Stimulated activated CD8-positive, alpha-beta memory T cell treated with anti-CD3 and anti-CD28 coated beads, Interleukin-15, amount 100 ng/mL, for 4 hours (primary cell): ENCODE measurements around the gene SYNJ2.

Experiments
- DNase-seq, 2 donors: peaks; one replicate each; pipeline ENCODE4 v3.0.0-alpha.2; 2020; ENCODE audit warnings: low read depth in 2 of 2

The SYNJ2 gene

DNA sequence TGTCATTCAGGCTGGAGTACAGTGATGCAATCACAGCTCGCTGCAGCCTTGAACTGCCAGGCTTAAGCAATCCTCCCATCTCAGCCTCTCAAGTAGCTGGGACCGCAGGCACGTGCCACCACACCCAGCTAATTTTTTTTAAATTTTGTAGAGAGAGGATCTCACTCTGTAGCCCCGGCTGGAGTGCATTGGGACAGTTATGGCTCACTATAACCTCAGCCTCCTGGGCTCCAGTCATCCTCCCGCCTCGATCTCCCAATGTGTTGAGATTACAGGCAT lies 99.9 kb downstream of the SYNJ2 start:
- no peak for DNase-seq

DNA sequence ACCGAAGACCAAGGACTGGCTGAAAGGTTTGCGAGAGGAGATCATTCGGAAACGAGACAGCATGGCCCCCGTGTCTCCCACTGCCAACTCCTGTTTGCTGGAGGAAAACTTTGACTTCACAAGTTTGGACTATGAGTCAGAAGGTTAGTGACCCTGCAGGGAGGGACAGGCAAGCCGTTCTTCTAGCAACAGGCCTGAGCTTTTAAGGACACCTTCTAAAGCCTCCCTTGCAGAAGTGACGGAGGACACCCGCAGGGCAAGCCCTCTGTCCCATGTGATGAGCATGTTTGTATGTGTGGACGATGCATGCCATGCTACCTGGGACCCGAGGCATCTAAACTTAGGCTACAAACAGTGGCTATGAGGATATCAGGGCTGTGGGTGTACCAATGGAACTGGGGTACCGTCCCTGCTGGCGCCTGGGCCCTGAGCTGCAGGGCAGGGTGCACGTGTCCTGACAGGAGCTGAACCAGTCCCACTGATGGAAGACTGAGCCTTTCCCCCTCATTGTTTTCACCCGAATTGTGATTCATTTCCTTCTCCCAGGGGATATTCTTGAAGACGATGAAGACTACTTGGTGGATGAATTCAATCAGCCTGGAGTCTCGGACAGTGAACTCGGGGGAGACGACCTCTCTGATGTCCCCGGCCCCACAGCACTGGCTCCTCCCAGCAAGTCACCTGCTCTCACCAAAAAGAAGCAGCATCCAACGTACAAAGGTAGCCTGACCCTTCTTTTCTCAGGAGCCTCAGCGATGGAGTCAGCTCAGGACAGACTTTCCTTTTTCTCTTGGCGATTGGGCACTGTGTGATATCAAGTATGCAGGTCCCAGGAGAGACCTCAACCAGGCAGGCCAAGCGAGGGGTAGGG lies 102.0 kb downstream of the SYNJ2 start:
- no peak for DNase-seq

DNA sequence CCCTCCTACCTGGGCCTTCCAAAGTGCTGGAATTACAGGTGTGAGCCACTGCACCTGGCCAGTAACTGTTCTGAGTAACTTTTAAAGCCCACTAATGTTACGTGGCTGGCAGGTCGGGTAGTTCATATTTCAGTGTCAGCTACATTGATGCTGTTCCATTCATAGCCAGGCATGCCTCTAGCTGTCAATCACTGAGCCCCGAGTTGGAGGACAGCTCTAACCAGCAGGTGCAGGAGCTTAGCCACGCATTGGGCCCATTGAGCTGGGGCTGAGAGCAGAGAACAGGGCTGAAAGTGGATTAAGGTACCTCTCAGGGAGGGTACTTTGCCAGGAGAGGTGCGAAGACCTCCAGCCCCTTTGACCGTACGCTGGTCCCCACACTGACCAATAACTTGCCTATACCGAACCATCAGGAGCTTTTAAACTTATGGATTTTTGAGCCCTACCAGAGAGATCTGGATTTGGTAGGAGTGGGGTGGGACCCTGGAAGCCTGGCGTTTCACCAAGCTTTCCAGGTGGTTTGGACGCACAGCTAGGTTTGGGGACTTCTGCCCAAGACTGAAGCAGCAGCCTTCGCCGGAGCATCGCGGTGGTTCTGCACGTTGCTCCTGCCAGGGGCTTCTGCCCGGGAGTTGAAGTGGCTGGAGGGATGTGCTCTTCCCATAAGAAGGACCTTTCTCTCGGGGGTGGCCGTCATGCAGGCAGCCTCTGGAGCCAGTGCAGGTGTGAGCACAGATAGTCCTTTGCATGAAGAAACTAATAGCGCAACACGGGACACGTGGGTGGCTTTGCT lies 103.8 kb downstream of the SYNJ2 start:
- DNase-seq = no peak

DNA sequence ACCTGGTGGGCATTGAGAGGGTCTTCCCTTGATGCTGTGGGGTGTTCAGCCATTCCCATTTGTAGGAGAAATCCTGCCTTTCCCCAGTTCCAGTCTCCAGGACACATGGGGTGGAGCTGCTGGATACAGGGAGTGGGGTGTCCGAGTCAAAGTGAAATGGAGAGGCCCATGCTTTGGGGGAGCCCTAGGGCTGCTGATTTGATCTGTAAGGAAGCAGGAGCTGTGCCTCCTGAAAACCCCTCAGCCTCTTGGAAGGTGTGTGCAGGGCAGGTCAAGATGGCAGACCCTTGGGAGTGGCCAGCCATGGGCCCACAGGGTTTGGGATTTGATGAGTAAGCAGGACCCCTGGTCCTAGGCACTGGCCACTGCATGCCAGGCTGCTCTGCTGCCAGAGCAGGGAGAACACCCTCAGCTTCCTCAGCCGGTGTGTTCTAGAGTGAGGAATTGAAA lies 104.4 kb downstream of the SYNJ2 start:
- DNase-seq = no peak

DNA sequence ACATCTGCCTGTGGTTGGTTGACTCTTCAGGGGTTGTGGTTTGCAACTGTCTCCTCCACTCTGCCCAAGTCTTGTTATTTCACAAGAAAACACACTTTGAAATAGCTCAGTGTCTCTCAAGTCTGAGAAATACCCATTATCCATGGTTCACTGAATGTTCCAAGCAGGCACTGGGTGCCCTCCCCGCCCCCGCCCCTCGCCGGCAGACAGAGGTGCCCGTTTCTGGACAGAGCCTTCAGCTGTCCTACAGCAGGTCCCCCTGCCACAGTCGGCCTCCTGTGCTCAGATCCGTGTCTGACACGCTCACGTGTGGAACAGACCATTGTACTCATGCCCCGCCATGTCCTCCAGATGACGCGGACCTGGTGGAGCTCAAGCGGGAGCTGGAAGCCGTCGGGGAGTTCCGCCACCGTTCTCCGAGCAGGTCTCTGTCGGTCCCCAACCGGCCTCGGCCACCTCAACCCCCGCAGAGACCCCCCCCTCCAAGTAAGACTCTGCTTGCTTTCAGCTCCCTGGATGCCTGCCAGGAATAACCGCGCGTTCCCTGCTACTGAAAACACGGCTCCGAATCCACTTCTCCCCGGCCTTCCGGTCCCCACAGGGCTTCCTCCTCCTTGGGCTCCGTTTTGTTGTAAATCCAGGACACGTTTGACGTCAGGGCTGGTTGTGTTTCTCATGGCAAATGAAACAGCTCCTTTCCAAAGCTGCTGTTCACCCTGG lies 105.0 kb downstream of the SYNJ2 start:
- no peak for DNase-seq

DNA sequence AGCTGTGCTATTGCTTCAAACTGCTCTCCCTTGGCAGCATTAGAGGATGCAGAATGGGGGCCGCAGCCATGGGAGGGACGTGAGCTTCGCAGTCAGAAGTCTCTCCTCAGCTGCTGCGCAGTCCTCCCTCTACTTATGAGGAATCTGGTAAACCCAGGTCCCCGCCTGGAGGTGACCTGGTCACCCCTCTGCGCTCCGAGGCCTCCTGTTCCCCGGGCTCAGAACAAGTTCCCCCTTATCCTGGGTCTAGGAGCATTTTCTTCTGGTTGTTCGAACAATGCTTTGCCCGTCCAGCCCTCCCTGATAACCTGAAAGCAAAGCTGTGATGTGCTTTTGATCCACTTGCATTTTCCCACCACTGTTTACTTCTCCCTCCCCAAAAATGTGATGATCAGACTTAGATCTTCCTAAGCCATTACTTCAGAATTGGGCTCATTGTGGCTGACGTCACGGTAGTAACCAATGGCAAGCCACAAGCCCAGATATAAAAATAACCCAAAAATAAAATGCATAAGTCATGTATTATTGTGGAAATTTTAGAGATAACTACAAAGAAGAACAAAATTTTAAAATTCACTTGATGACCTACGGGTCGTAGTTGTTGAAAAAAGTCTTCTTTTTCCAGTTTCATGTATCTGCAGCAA lies 105.7 kb downstream of the SYNJ2 start:
- DNase-seq = no peak

DNA sequence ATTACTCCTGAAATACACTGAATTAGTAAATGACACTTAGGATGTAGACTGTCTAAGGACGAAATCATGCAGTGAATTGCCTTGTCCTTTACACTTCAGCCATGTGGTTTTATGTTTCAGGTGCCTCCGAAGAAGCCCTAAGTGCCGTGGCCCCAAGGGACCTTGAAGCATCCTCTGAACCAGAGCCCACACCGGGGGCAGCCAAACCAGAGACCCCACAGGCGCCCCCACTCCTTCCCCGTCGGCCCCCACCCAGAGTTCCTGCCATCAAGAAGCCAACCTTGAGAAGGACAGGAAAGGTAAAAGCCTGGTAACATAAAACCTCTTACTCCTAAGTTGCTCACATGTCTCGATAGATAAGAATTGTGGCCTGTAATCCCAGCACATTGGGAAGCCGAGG lies 111.1 kb downstream of the SYNJ2 start:
- no peak for DNase-seq

DNA sequence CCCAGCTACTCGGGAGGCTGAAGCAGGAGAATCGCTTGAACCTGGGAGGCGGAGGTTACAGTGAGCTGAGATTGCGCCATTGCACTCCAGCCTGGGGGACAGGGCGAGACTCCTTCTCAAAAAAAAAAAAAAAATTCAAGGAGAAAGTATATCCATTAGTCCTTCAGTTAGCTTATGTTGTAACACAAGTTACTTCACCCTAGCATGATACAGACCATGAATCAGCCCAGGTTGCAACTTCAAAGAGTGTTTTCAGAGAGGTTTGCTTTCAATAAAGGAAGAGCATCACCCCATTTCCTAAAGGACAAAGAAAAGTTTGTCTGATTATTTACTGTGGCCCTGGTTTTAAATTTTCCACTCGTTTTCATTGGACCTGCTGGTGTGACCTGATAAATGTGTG lies 113.4 kb downstream of the SYNJ2 start:
- DNase-seq = no peak

DNA sequence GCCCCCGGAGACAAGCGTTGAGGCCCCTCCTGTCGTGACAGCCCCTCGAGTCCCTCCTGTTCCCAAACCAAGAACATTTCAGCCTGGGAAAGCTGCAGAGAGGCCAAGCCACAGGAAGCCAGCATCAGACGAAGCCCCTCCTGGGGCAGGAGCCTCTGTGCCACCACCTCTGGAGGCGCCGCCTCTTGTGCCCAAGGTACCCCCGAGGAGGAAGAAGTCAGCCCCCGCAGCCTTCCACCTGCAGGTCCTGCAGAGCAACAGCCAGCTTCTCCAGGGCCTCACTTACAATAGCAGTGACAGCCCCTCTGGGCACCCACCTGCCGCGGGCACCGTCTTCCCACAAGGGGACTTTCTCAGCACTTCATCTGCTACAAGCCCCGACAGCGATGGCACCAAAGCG lies 114.0 kb downstream of the SYNJ2 start:
- no peak for DNase-seq

DNA sequence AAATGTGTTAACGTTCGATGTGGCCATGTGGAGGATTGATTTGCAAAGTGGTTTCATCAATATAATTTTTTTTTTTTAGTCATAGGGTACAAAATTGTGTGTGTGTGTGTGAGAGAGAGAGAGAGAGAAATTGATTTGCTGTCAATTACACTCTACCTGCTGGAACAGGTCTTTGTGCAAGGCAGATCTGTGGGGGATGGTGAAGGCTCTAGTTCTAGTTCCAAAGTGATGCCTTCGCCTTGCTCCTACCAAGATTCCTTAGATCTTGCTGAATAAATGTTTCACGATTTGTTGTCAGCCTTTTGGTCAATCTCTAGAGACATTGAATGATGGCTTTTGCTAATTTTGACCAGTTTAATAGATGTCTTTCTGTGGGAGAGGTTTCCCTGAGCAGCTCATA lies 121.6 kb downstream of the SYNJ2 start:
- DNase-seq = no peak

DNA sequence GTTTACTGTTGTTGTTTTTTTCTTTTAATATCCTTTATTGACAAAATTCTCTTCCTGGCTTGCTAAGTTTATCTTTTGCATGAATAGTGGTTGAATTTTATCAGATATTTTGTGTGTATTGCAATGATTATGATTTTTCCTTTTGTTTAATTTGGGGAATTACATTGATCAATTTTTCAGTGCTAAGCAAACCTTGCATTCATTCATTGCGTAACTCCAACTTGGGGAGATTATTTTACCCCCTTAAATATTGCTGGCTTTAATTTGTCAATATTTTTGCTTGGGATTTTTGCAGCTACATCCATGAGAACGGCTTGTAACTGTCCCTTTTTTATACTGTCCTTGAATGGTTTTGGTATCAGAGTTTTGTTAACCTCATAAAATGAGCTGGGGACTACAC lies 123.0 kb downstream of the SYNJ2 start:
- DNase-seq = no peak

DNA sequence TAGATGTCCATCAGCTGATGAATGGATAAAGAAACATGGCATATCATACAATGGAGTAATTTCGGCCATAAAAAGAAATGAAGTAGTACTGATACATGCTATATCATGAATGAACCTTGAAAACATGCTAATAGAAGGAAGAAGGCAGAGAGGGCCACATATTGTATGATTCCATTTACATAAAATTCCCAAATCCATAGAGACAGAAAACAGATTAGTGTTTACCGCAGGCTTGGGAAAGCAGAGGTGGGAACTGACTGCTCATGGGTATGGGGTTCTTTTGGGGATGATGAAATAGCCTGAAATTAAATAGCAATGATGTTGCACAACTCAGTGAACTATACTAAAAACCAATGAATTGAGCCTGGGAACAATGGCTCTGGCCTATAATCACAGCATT lies 128.1 kb downstream of the SYNJ2 start:
- no peak for DNase-seq

DNA sequence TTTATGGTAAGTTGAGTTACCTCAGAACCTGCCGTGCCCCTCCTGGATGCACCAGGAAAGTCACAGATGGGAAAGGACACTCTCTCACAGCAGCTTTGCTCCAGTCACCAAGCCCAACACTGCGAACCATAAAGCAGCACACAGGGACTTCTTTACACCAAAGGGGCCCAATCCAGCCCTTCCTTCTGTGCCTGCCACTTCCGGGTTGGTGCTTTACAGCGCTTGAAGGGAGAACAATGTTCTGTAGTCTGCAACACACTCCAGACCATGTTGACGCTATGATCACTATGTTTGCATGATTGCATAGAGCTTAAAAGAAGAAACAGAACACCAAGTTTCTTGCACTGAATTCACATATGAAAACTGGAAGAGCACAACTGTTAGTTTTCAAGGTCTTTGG lies 129.3 kb downstream of the SYNJ2 start:
- DNase-seq = no peak

DNA sequence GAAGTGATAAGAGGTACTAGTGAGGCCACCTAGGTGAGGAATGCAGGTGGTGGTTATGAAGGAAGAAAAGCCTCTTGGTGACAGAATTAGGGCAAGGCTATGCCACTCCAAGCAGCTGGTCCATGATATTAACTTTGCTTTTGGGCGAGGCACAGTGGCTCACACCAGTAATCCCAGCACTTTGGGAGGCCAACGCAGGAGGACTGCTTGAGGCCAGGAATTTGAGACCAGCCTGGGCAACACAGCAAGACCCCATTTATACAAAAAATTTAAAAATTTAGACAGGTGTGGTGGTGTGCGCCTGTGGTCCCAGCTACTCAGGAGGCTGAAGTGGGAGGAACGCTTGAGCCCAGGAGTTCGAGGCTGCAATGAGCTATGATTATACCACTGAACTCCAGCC lies 130.3 kb downstream of the SYNJ2 start:
- DNase-seq = no peak

DNA sequence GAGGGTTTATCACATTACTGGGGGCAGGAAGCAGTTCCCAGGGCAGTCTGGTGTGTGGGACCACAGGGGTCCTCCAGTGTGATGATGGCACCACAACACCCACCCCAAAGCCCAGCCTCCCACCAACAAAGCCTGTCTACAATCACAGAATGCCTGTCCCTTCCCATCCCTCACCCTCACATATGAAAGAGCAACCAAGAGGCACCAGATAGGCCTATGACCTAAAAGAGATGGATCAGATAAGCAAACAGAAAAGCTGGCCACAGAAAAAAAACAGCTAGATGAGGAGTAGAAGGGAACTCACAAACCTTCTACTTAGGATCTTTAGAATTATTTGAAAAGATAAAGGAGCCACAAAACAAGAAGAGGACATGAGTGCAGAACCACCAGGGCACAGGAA lies 132.1 kb downstream of the SYNJ2 start:
- no peak for DNase-seq

DNA sequence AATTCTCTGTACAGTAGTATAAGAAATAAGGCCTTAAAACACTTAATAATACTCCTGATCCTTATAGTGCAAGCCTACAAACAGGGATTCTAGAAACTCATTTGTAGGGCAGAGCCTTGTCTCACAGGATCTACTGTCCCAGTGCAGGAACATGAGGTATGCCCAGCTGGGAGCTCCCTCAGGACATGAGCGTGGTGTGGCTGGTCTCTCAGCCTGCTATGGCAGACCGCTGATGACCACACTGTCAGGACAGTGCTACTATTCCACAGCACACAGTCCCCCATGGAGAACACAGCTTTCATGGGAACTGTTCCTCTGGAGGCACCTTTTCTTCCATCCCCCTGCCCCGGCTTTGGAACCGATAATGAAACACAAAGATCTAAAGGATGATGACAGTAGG lies 133.4 kb downstream of the SYNJ2 start:
- no peak for DNase-seq

DNA sequence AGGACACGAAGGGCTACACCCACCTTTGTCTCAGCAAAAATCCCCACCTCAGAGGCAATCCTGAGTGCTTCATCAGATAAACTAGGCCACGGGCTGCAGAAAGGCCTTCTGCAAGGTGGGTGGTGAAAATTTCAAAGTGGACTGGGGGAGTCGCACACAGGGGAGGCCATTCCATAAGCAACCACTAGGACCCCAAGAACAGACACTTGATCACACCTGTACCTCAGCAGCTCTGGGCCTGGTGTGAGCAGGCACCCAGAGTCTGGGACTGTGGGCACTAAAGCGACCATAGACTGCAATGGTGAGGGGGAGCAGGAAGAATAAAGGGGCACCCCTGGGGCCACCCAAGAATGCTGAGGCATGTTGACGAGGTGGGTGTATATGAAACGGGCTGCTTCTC lies 133.8 kb downstream of the SYNJ2 start:
- no peak for DNase-seq

DNA sequence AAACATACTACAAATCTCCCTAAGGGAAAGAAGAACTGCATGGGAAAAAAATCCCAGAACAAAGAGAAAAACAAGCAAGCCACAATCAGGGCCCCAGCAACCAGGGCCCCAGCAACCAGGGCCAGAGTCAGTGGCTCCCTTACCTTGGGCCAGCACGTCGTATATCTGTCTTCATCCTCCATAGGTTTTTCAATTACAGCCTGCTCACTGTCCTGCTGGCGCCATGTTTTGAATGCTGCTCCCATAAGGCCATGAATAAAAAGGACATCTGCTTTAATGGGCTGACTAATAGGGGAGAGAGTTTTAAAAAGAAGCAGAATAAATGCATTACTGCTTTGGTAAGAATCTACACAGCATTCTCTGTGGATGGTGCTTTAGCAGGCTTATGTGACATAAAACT lies 137.2 kb downstream of the SYNJ2 start:
- no peak for DNase-seq

DNA sequence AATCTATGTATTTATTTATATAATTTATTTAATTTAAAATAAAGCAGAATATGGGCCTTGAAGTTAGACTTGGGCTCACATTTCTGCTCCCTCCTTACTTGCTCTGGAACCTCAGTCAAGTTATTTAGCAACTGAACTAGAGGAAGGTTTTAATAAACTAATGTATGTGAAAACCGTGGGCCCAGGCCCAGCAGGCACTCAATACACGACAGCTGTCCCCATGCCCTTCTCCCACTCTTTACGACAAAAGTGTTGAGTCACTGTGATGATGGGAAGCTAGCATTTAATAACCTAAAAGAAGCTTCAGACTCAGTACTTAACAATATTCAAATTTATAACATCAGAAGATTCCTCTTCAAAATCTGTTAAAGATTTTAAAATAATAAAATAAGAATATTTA lies 139.7 kb downstream of the SYNJ2 start:
- DNase-seq = no peak

DNA sequence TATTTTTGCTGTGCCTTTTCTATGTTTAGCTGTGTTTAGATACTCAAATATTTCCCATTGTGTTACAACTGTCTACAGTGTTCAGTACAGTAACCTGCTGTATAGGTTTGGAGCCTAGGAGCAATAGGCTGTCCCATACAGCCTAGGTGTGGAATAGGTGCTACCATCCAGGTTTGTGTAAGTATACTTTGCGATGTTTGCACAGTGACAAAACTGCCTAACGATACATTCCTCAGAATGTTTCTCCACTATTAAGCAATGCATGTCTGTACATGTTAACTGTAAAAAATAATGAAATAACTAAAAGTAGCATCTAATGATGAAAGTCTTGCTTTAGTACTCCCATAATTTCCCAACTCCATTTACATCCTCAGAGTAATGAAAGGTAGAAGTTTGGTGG lies 140.4 kb downstream of the SYNJ2 start:
- DNase-seq = no peak

DNA sequence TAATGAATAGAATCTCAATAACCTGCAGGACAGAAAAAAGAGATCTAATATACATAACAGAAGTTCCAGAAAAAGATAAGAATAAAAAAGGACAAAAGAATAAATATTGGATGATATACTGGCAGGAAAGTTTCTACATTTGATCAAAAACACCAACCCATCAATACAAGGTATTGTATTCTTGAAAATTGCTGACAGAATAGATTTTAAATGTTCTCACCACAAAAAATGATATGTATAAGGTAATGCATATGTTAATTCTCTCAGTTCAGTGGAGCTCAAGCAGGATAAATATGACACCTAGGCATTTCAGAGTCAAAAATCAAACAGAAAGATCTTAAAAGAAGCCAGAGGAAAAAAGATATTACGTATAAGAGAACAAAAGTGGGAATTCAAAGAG lies 142.6 kb downstream of the SYNJ2 start:
- DNase-seq = no peak

DNA sequence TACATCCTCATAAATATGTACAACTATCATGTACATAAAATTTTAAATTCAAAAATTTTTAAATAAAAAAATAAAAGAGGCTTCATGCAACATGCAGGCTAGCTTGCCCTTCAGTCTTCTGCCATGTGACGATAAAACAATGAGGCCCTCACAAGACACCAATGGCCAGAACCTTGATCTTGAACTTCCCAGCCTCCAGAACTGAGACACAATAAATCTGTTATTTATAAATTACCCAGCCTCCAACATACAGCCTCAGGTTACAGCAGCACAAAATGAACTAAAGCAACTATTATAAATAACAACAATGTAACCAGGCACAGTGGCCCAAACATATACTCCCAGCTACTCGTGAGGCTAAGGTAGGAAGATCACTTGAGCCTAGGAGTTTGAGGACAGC lies 143.6 kb downstream of the SYNJ2 start:
- DNase-seq = no peak
